GM19351 (cell line): Measurements from ENCODE around the gene TYR.
"Not testable (repeated sequence)": the region's sequence is repeated elsewhere in the genome, so short reads cannot be mapped to it uniquely, and the experiment has no call there.

Experiments used
- ATAC-seq: cut with Tn5 transposase; IDR thresholded peaks from one replicate; pipeline ENCODE4 v1.9.1; 2021; ENCODE audit warnings: mild to moderate bottlenecking, moderate library complexity; ENCODE audit not compliant: unreplicated experiment

TYR gene

GRCh38 chr11:89342880-89343572 lies 165.4 kb downstream of the TYR start:
- ATAC-seq: not testable (repeated sequence)
